ENCODE measurements around the gene UGDH. TPM values are rescaled to one million over a fixed set of nuclear protein-coding genes. Genes with fewer than 3 reads are reported as not detected.

UGDH gene
- total and polyA plus RNA-seq, 2 of the 8 experiments (the other 6 are each of a cell fraction or from before 2014, with no cell fraction given): 32.0 to 128 TPM

DNA sequence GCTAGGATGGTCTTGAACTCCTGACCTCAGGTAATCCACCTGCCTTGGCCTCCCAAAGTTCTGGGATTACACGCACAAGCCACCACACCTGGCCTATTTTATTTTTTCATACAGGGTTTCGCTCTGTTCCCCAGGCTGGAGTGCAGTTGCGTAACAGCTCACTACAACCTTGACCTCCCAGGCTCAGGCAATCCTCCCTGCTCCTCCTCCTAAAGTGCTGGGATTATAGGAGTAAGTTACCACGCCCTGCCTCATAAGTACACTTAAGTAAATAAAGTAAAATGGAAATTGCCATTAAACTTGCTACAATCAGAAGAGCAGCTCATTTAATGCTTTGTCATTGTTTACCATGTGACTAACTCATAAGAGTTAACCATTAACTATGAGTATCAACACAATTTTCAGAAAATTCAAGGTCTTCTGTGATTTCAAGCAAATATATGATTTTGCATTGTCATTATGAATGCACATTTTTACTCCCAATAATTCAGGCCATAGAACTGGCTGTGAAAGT, 12.3 kb downstream of the UGDH start:
- no peak overlapping the region for H2BK15ac ChIP-seq (ENCODE audit: low read length)
- H3K14ac ChIP-seq (ENCODE audit: insufficient read length): no peak overlapping the region
- no peak overlapping the region for H2BK5ac ChIP-seq (ENCODE audit: low read depth, low read length)
- DNase-seq (ENCODE audit: low read depth in 1 of 2, low spot score in 2 of 2): no peak
- H2BK120ac ChIP-seq (replicated peaks; ENCODE audit: low read depth, low read length): no peak overlapping the region
- H3K27me3 ChIP-seq (replicated peaks in 1 of 4; ENCODE audit: control insufficient read depth in 3 of 4, extremely low read depth in 1 of 4, insufficient read depth in 3 of 4, low read length in 3 of 4): no peaks in the 10 kb centered on the region
- no peaks in the 10 kb centered on the region for H3K79me1 ChIP-seq (ENCODE audit: low read depth, low read length)
- H2AK5ac ChIP-seq (ENCODE audit: low read depth, low read length): no peak overlapping the region
- 95% methylated on average over 4 of the region's 4 CpGs; no CpG with 5 or more reads in 1 of the 2 experiments for WGBS, 2 experiments (ENCODE audit: extremely low coverage in 1 of 2, insufficient coverage in 1 of 2, insufficient read length in 1 of 2, insufficient replicate concordance in 2 of 2, low coverage in 1 of 2, low lambda C conversion rate in 2 of 2, missing lambda C conversion rate in 1 of 2)
- no peak for FAIRE-seq
- H3K4me2 ChIP-seq (ENCODE audit: insufficient read depth in 1 of 2, low read depth in 2 of 2, low read length in 2 of 2): no peak overlapping the region
- no peak overlapping the region for H4K8ac ChIP-seq (ENCODE audit: extremely low read depth, insufficient read depth, low read length)
- peaks cover 0 to 1% of the 10 kb centered on the region in 2 experiments for H4K20me1 ChIP-seq (replicated peaks in 1 of 2; ENCODE audit: control insufficient read depth in 1 of 2, insufficient read depth in 2 of 2, low read length in 2 of 2)
- TF ChIP-seq CEBPB (IDR thresholded peaks at IDR 0.05; ENCODE audit: low read depth, low read length) (peak; percentile 68), ZNF274 (IDR thresholded peaks at IDR 0.05; ENCODE audit: borderline replicate concordance, extremely low read depth, low read length) (no peak), KDM1A (IDR thresholded peaks at IDR 0.05; ENCODE audit: borderline replicate concordance, low read length) (no peak), MAX (IDR thresholded peaks at IDR 0.05) (no peak)
- ChIA-PET POLR2A (ENCODE audit: partially characterized antibody) (no interaction called here), CTCF (ENCODE audit: partially characterized antibody) (interaction anchor here (0.6 to 1.0 kb wide), 3 partner anchors 8 to 1381 kb away, joined by 3 to 6 read pairs (median 3); no protein-coding TSS in a partner anchor)
- H3K23ac ChIP-seq (ENCODE audit: insufficient read length): no peak overlapping the region
- H3K79me2 ChIP-seq (ENCODE audit: control insufficient read depth in 1 of 2, insufficient read depth in 2 of 2, low read length in 2 of 2): no peaks in the 10 kb centered on the region; a peak in 1 of 4 replicates
- no peak overlapping the region for H4K5ac ChIP-seq (ENCODE audit: insufficient read length, low read depth, low read length)
- H3K4ac ChIP-seq (replicated peaks; ENCODE audit: insufficient read length, low read depth, low read length): no peak overlapping the region
- H3K23me2 ChIP-seq (ENCODE audit: low read depth, low read length): no peaks in the 10 kb centered on the region
- no peak overlapping the region for H2BK20ac ChIP-seq (ENCODE audit: low read length)
- peaks cover 0 to 59% (median 21%) of the 10 kb centered on the region in 4 experiments for H3K36me3 ChIP-seq (ENCODE audit: control insufficient read depth in 2 of 4, insufficient read depth in 4 of 4, low read length in 3 of 4)
- no peak overlapping the region for H4K91ac ChIP-seq (replicated peaks; ENCODE audit: insufficient read length, low read length)
- no peak overlapping the region for H3K4me3 ChIP-seq (ENCODE audit: extremely low read depth in 1 of 4, insufficient read depth in 2 of 4, low read depth in 3 of 4, low read length in 4 of 4)
- no peaks in the 10 kb centered on the region for H3K4me1 ChIP-seq (replicated peaks in 1 of 4; ENCODE audit: control insufficient read depth in 3 of 4, insufficient read depth in 4 of 4, low read length in 3 of 4)
- H3K9me3 ChIP-seq (ENCODE audit: insufficient read depth in 2 of 2, low read depth in 1 of 2, low read length in 1 of 2): no peaks in the 10 kb centered on the region
- no peak overlapping the region for H3K56ac ChIP-seq (replicated peaks; ENCODE audit: insufficient read length, low read depth, low read length)
- no peak overlapping the region for H2AFZ ChIP-seq (ENCODE audit: low read length)
- H2BK12ac ChIP-seq (ENCODE audit: low read depth, low read length): no peak overlapping the region
- no peak overlapping the region for H3K27ac ChIP-seq (ENCODE audit: low read depth, low read length)
- H3K18ac ChIP-seq (ENCODE audit: extremely low read depth, low read length): no peak overlapping the region
- no peak overlapping the region for H3K9ac ChIP-seq (replicated peaks in 1 of 4; ENCODE audit: extremely low read depth in 1 of 4, low read depth in 3 of 4, low read length in 3 of 4)

Data from H1 (cell line).